GM12872 (cell line): ENCODE data around the gene CDH4.

Experiments used
- TF ChIP-seq, protein P1 (sequence below): IDR thresholded peaks from 3 replicates; pipeline ENCODE4 v1.5.1; 2011; ENCODE audit warnings: low read depth, mild to moderate bottlenecking, low read length, moderate library complexity; ENCODE audit not compliant: insufficient read depth

The CDH4 gene

DNA sequence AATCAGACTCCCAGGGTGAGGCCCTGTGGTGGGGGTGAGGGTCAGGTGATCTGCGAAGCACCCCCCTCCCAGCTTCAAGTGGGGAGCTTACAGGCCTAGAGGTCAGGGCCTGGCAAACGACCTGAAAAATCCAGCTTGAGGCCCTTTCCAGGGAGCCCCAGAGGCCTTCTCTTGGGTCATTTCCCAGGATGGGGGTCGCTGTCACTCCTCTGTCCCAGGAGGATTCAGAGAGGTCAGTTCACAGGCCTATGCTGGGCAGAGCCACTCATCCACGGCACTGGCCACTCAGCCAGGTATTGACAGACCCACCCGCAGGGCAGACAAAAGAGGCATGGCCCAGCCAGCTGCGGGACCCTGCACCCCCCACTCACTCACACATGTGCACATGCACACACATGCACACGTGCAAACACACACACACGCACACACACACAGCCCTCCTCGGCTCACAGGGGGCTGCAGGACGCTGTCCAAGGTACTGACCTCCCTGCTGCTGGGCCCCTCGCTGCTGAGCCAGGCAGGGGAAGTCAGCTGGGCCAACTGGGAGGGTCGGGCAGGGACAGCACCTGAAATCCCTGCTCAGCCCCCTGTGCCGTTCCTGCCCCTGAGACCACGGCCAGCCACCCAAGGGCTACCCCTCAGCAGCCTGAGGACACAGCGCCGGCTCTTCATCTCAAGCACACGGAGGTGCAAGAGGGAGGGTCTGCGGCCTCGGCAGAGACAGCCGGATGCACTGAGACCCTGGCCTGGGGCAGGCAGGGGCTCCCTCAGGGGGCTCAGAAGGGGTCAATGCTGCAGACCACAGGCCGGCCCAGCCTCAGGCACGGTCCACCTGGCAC lies 699.9 kb downstream of the CDH4 start:
- TF ChIP-seq, protein P1, sequence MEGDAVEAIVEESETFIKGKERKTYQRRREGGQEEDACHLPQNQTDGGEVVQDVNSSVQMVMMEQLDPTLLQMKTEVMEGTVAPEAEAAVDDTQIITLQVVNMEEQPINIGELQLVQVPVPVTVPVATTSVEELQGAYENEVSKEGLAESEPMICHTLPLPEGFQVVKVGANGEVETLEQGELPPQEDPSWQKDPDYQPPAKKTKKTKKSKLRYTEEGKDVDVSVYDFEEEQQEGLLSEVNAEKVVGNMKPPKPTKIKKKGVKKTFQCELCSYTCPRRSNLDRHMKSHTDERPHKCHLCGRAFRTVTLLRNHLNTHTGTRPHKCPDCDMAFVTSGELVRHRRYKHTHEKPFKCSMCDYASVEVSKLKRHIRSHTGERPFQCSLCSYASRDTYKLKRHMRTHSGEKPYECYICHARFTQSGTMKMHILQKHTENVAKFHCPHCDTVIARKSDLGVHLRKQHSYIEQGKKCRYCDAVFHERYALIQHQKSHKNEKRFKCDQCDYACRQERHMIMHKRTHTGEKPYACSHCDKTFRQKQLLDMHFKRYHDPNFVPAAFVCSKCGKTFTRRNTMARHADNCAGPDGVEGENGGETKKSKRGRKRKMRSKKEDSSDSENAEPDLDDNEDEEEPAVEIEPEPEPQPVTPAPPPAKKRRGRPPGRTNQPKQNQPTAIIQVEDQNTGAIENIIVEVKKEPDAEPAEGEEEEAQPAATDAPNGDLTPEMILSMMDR = no peak

- TF ChIP-seq, protein P1 = no peak
Observed at GRCh38 chr20:61953037-61954021, 701.3 kb downstream of the CDH4 start.

DNA sequence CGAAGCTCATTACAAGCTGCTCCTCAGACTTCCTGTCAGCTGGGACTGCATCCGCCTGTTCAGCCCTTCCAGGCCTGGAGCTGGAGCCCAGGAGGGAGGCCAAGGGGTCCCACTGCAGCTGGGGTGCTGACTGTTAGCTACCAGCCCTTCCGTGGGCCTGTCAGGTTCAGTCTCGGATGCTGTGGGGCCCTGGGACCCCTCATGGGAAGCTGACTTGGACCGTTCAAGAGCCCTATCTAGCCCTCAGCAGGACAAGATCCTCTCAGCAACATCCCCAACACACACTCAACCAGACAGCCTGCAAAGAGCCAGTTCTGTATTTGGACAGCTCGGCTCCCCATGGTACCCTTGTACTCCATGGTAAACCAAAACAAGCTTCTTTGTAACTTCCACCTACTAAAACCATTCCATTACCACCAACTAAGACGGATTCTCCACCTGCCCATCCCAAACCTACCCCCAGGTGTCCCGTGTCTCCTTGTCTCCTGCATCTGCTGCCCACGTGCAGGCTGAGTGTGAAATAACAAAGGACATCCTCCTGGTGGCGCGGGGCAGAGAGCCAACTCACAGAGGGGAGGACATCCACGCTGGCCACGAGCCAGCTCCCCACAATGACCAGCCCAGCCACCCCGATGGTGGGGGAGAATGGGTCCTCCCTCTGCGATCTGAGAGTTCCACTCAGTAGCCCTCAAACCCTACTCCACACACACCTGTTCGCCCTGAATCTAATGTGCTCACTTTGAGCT lies 702.4 kb downstream of the CDH4 start:
- TF ChIP-seq, protein P1 = no peak

GRCh38 chr20:61955668-61956395 lies 703.8 kb downstream of the CDH4 start:
- TF ChIP-seq, protein P1 = no peak

GRCh38 chr20:61956396-61957342 lies 704.6 kb downstream of the CDH4 start:
- TF ChIP-seq, protein P1 = no peak
